ENCODE data around the gene ASAP2. TPM values are rescaled to one million over a fixed set of nuclear protein-coding genes. Genes with fewer than 3 reads are reported as not detected.

Gene ASAP2
- polyA plus RNA-seq, 1 donor (not counting 4 experiments of a cell fraction or from before 2014, with no cell fraction given): 54.2 TPM

- H3K4me2 ChIP-seq (ENCODE audit: control insufficient read depth, extremely low read depth, insufficient read depth, low read depth, low read length): no peak overlapping the region
- FAIRE-seq (no peak), DNase-seq (ENCODE audit: low read depth, low spot score) (no peak)
- no peak overlapping the region for H3K27ac ChIP-seq (ENCODE audit: control insufficient read depth, insufficient read depth, low read length)
- no peaks in the 10 kb centered on the region for H4K20me1 ChIP-seq (ENCODE audit: control insufficient read depth, extremely low read depth, insufficient read depth, low read length)
- no peaks in the 10 kb centered on the region for H3K9me3 ChIP-seq (ENCODE audit: control insufficient read depth, low read depth, low read length)
- H3K9me1 ChIP-seq (ENCODE audit: control insufficient read depth, extremely low read depth, insufficient read depth, low read length): no peaks in the 10 kb centered on the region
- dilution Hi-C loops (cut with MboI; ENCODE audit: extremely low pct_ligation_motif_present, low sequenced_read_pairs): no loop called here
- TF ChIP-seq CTCF (optimal IDR thresholded peaks at IDR 0.05 in 1 of 3, IDR thresholded peaks at IDR 0.05 in 1 of 3, conservative IDR thresholded peaks at IDR 0.05 in 1 of 3; ENCODE audit: extremely low read depth in 1 of 3, insufficient read depth in 2 of 3, low read length in 3 of 3) (no peak), EZH2 (IDR thresholded peaks at IDR 0.05; ENCODE audit: low read length) (no peak)
- no peak overlapping the region for H3K9ac ChIP-seq (ENCODE audit: control insufficient read depth, extremely low read depth, insufficient read depth, low read length)
- H3K4me3 ChIP-seq (ENCODE audit: control insufficient read depth in 2 of 3, extremely low read depth in 1 of 3, insufficient read depth in 2 of 3, low read depth in 1 of 3, low read length in 3 of 3): no peak overlapping the region
- H3K27me3 ChIP-seq (ENCODE audit: control insufficient read depth, extremely low read depth, insufficient read depth, low read length): no peaks in the 10 kb centered on the region
- H3K4me1 ChIP-seq (ENCODE audit: control insufficient read depth, extremely low read depth, insufficient read depth, low read length): peaks cover 4% of the 10 kb centered on the region
- H3K79me2 ChIP-seq (ENCODE audit: control insufficient read depth, insufficient read depth, low read length): no peaks in the 10 kb centered on the region
- no peak overlapping the region for H2AFZ ChIP-seq (ENCODE audit: control insufficient read depth, low read length)
- H3K36me3 ChIP-seq (ENCODE audit: control insufficient read depth in 2 of 2, extremely low read depth in 1 of 2, insufficient read depth in 2 of 2, low read length in 2 of 2): peaks cover 45 to 60% of the 10 kb centered on the region in 2 experiments
Observed at GRCh38 chr2:9375857-9376428, 169.3 kb downstream of the ASAP2 start.

GRCh38 chr2:9377461-9378097, 171.0 kb downstream of the ASAP2 start:
- TF ChIP-seq EZH2 (IDR thresholded peaks at IDR 0.05; ENCODE audit: low read length) (no peak), CTCF (optimal IDR thresholded peaks at IDR 0.05 in 1 of 3, IDR thresholded peaks at IDR 0.05 in 1 of 3, conservative IDR thresholded peaks at IDR 0.05 in 1 of 3; ENCODE audit: extremely low read depth in 1 of 3, insufficient read depth in 2 of 3, low read length in 3 of 3) (no peak)
- dilution Hi-C loops (cut with MboI; ENCODE audit: extremely low pct_ligation_motif_present, low sequenced_read_pairs): no loop called here
- Histone ChIP-seq H3K9me3 (ENCODE audit: control insufficient read depth, low read depth, low read length) (no peaks in the 10 kb centered on the region), H3K27me3 (ENCODE audit: control insufficient read depth, extremely low read depth, insufficient read depth, low read length) (no peaks in the 10 kb centered on the region), H3K27ac (ENCODE audit: control insufficient read depth, insufficient read depth, low read length) (no peak overlapping the region), H2AFZ (ENCODE audit: control insufficient read depth, low read length) (no peak overlapping the region), H3K4me2 (ENCODE audit: control insufficient read depth, extremely low read depth, insufficient read depth, low read depth, low read length) (no peak overlapping the region), H3K79me2 (ENCODE audit: control insufficient read depth, insufficient read depth, low read length) (no peaks in the 10 kb centered on the region), H3K4me1 (ENCODE audit: control insufficient read depth, extremely low read depth, insufficient read depth, low read length) (peaks cover 6% of the 10 kb centered on the region), H3K9ac (ENCODE audit: control insufficient read depth, extremely low read depth, insufficient read depth, low read length) (no peak overlapping the region), H3K9me1 (ENCODE audit: control insufficient read depth, extremely low read depth, insufficient read depth, low read length) (no peaks in the 10 kb centered on the region), H3K36me3 (ENCODE audit: control insufficient read depth in 2 of 2, extremely low read depth in 1 of 2, insufficient read depth in 2 of 2, low read length in 2 of 2) (peaks cover 51 to 52% of the 10 kb centered on the region in 2 experiments), H4K20me1 (ENCODE audit: control insufficient read depth, extremely low read depth, insufficient read depth, low read length) (no peaks in the 10 kb centered on the region), H3K4me3 (ENCODE audit: control insufficient read depth in 2 of 3, extremely low read depth in 1 of 3, insufficient read depth in 2 of 3, low read depth in 1 of 3, low read length in 3 of 3) (no peak overlapping the region)
- no peak for DNase-seq (ENCODE audit: low read depth, low spot score)
- no peak for FAIRE-seq
